OCI-LY7 (cell line): ENCODE results near the gene CDRT15. TPM values are rescaled to one million over a fixed set of nuclear protein-coding genes. Genes with fewer than 3 reads are reported as not detected.

Experiments used
- BruUV-seq: library from RNA; stranded (reverse); fragments of 400-500 nt; replicated peaks from 2 replicates; lab custom pipeline; 2021; lab: Mats Ljungman, UMichigan
- CTCF ChIA-PET: fragments of 300-600 bp; sonication (Branson Sonifier 250); formaldehyde crosslinking; loops from one replicate; lab custom pipeline; 2022; ENCODE audit warnings: antibody characterized with exemption; ENCODE audit not compliant: unreplicated experiment; lab: Charles Lee
- POLR2A ChIA-PET: fragments of 300-600 bp; sonication (Branson Sonifier 250); formaldehyde crosslinking; loops from one replicate; lab custom pipeline; 2022; ENCODE audit warnings: antibody characterized with exemption; lab: Charles Lee
- DNase-seq: peaks from one replicate; pipeline ENCODE4 v3.0.0-alpha.2; 2015; ENCODE audit warnings: low spot score
- H2AFZ ChIP-seq: fragments of 200-600 bp; sonication (generic), shearing (Covaris generic); 2 replicates; pipeline ENCODE4 v1.6.1; 2014; ENCODE audit warnings: mild to moderate bottlenecking, antibody characterized with exemption, low read length, moderate library complexity
- H3K27ac ChIP-seq: fragments of 200-600 bp; sonication (generic); 2 replicates; pipeline ENCODE4 v1.5.1; 2014; ENCODE audit warnings: mixed run types, low read depth, mild to moderate bottlenecking, moderate library complexity, low read length, inconsistent platforms; ENCODE audit not compliant: poor library complexity, severe bottlenecking
- H3K36me3 ChIP-seq: fragments of 200-600 bp; sonication (generic); 2 replicates; pipeline ENCODE4 v1.6.1; 2014; ENCODE audit warnings: mild to moderate bottlenecking, antibody characterized with exemption, low read length, moderate library complexity, mixed read lengths; ENCODE audit not compliant: insufficient read depth
- H3K4me1 ChIP-seq: fragments of 200-600 bp; sonication (generic); 2 replicates; pipeline ENCODE4 v1.5.1; 2014; ENCODE audit warnings: mild to moderate bottlenecking, low read length; ENCODE audit not compliant: insufficient read depth, poor library complexity, severe bottlenecking
- H3K4me2 ChIP-seq: fragments of 200-600 bp; sonication (generic); 2 replicates; pipeline ENCODE4 v1.6.1; 2014; ENCODE audit warnings: mild to moderate bottlenecking, low read length
- H3K4me3 ChIP-seq: fragments of 200-600 bp; sonication (generic); 2 replicates; pipeline ENCODE4 v1.5.1; 2014; ENCODE audit warnings: mild to moderate bottlenecking, low read depth, low read length; ENCODE audit not compliant: poor library complexity, severe bottlenecking
- H3K79me2 ChIP-seq: fragments of 200-600 bp; sonication (generic); 2 replicates; pipeline ENCODE4 v1.6.1; 2016; ENCODE audit warnings: low read depth, mild to moderate bottlenecking, low read length, moderate library complexity, mixed read lengths; ENCODE audit not compliant: insufficient read depth
- H3K9me2 ChIP-seq: fragments of 200-600 bp; sonication (generic); 2 replicates; pipeline ENCODE4 v1.6.1; 2016; ENCODE audit warnings: mild to moderate bottlenecking, low read length, mixed read lengths; ENCODE audit not compliant: insufficient read depth
- H3K9me3 ChIP-seq: fragments of 200-600 bp; sonication (generic); 2 replicates; pipeline ENCODE4 v1.6.1; 2014; ENCODE audit warnings: mild to moderate bottlenecking, mixed run types, low read length, mixed read lengths
- H4K20me1 ChIP-seq: fragments of 200-600 bp; sonication (generic); 2 replicates; pipeline ENCODE4 v1.6.1; 2014; ENCODE audit warnings: mild to moderate bottlenecking, antibody characterized with exemption, low read length, moderate library complexity, mixed read lengths; ENCODE audit not compliant: insufficient read depth
- EZH2phosphoT487 ChIP-seq: fragments of 200-600 bp; sonication (generic); IDR thresholded peaks from 2 replicates; pipeline ENCODE4 v1.6.1; 2018; ENCODE audit warnings: low read depth, borderline replicate concordance, mild to moderate bottlenecking, mixed run types, antibody characterized with exemption, low read length, moderate library complexity, mixed read lengths
- intact Hi-C: fragments of 100-400 bp; cut with micrococcal nuclease; formaldehyde crosslinking; loops from one replicate; pipeline ENCODE4 v1.10.0; 2022; ENCODE audit not compliant: unreplicated experiment
- total RNA-seq, 2 experiments: library from RNA; depleted of rRNA in 1 of 2; stranded (reverse); fragments of >200 nt in 1 of 2; shearing (Covaris generic) in 1 of 2; gene quantifications; 2 replicates each; pipeline ENCODE4 v1.2.3, GENCODE V29; 2014 to 2022
- TF ChIP-seq, protein P1 (sequence below): fragments of 200-600 bp; sonication (generic); conservative IDR thresholded peaks from 2 replicates; pipeline ENCODE4 v1.5.1; 2014; ENCODE audit warnings: mild to moderate bottlenecking, antibody characterized with exemption, low read length, moderate library complexity, mixed read lengths

CDRT15 gene
- total RNA-seq, 2 experiments from 2014 or later, result not detected

DNA sequence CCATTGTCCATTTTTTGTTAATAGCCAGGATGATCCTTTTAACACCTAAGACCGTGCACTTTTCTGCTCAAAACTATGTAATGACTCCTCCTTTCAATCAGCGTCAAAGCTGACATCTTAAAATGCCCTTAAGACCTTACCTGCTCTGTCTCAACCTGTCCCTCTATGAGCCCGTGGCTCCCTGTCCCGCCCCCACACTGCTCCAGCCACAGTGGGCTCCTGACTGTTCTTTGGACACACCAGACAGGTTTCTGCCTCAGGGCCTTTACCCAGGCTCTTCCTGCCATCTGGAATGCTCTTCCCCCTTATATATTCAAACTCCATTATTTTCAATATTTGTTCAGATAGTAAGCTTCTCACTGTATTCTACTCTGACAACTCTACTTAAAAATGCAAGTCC, 14.1 kb downstream of the CDRT15 start:
- POLR2A ChIA-PET, result interaction anchor here (0.5 to 0.7 kb wide), 2 partner anchors 12 to 13 kb away, joined by 3 read pairs; no protein-coding TSS in a partner anchor
- TF ChIP-seq, protein P1, sequence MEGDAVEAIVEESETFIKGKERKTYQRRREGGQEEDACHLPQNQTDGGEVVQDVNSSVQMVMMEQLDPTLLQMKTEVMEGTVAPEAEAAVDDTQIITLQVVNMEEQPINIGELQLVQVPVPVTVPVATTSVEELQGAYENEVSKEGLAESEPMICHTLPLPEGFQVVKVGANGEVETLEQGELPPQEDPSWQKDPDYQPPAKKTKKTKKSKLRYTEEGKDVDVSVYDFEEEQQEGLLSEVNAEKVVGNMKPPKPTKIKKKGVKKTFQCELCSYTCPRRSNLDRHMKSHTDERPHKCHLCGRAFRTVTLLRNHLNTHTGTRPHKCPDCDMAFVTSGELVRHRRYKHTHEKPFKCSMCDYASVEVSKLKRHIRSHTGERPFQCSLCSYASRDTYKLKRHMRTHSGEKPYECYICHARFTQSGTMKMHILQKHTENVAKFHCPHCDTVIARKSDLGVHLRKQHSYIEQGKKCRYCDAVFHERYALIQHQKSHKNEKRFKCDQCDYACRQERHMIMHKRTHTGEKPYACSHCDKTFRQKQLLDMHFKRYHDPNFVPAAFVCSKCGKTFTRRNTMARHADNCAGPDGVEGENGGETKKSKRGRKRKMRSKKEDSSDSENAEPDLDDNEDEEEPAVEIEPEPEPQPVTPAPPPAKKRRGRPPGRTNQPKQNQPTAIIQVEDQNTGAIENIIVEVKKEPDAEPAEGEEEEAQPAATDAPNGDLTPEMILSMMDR, result no peak
- TF ChIP-seq EZH2phosphoT487, result no peak
- Histone ChIP-seq H3K4me1 (no peaks in the 10 kb centered on the region), H3K4me2 (no peak overlapping the region), H3K36me3 (no peaks in the 10 kb centered on the region), H3K9me3 (no peaks in the 10 kb centered on the region), H3K79me2 (no peaks in the 10 kb centered on the region), H3K4me3 (no peak overlapping the region), H2AFZ (no peak overlapping the region), H3K9me2 (no peaks in the 10 kb centered on the region), H4K20me1 (no peaks in the 10 kb centered on the region), H3K27ac (no peak overlapping the region)
- BruUV-seq, result no TSS peak
- no peak for DNase-seq
- intact Hi-C loops, result no loop called here
- CTCF ChIA-PET, result no interaction called here

DNA sequence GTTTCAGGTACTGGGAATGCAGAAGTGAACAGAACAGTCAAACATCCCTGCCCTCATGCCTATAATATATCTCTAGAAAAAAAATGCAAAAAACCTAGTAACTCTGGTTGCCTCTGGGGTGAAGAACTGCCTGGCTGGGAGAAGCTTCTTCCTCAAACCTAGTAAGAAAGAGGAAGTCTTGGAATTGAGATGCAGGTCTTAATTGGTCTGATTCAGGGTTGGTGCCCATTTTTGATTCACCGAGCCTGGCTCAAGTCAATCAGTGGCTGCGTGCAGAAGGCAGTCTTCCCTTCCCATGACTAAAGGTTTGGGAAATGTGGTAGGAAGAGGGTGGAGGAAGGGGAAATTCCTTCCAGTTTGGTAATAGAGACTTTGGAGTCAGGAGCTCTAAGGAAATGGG, 22.4 kb downstream of the CDRT15 start:
- CTCF ChIA-PET, result interaction anchor here (0.6 kb wide), 1 partner anchor 158 kb away, joined by 3 read pairs; no protein-coding TSS in a partner anchor
- no peak overlapping the region for H3K4me2 ChIP-seq
- H2AFZ ChIP-seq, result no peak overlapping the region
- H3K27ac ChIP-seq, result no peak overlapping the region
- no TSS peak for BruUV-seq
- no peaks in the 10 kb centered on the region for H4K20me1 ChIP-seq
- H3K4me3 ChIP-seq, result no peak overlapping the region
- intact Hi-C loops, result no loop called here
- no peak for DNase-seq
- POLR2A ChIA-PET, result no interaction called here
- H3K9me2 ChIP-seq, result no peaks in the 10 kb centered on the region
- peaks cover 33% of the 10 kb centered on the region for H3K36me3 ChIP-seq
- TF ChIP-seq EZH2phosphoT487, result no peak
- TF ChIP-seq, protein P1, result no peak
- no peaks in the 10 kb centered on the region for H3K9me3 ChIP-seq
- H3K79me2 ChIP-seq, result no peaks in the 10 kb centered on the region
- H3K4me1 ChIP-seq, result peaks cover 12% of the 10 kb centered on the region

DNA sequence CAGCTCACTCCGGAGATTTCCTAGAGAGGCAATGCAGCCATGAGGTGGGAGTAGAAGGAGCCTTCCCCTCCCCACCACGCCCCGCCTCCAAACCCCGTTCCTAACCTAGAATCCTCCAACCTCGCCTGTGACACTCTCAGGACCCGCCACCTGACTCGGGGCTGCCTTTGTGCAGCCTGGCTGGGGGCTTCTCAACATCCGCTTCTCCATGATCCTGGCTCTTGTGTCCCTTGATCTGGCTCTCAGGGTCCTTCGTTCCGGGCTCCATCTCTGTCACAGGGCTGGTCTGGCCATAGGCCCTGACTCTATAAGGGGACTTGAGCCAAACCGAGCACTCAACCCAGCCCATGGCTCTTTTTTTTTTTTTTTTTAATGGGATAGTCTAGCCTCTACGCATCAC, 24.3 kb downstream of the CDRT15 start:
- intact Hi-C loops, result no loop called here

More for the DNA sequence above, 24.3 kb downstream of the CDRT15 start:
- no peaks in the 10 kb centered on the region for H3K9me2 ChIP-seq
- no peak overlapping the region for H3K4me3 ChIP-seq
- no peak overlapping the region for H3K27ac ChIP-seq
- no peaks in the 10 kb centered on the region for H4K20me1 ChIP-seq
- ChIA-PET POLR2A (no interaction called here), CTCF (no interaction called here)
- peaks cover 47% of the 10 kb centered on the region for H3K36me3 ChIP-seq
- no peak for DNase-seq
- no TSS peak for BruUV-seq
- no peaks in the 10 kb centered on the region for H3K9me3 ChIP-seq
- no peak overlapping the region for H2AFZ ChIP-seq
- TF ChIP-seq EZH2phosphoT487, result no peak
- TF ChIP-seq, protein P1, result no peak
- no peaks in the 10 kb centered on the region for H3K79me2 ChIP-seq
- no peak overlapping the region for H3K4me2 ChIP-seq
- H3K4me1 ChIP-seq, result peaks cover 12% of the 10 kb centered on the region
